Right cardiac atrium (tissue), 5 donors: Measurements from ENCODE around the gene USP6NL. TPM values are rescaled to one million over a fixed set of nuclear protein-coding genes. Genes with fewer than 3 reads are reported as not detected.

ENCODE experiments used
- ATAC-seq, 2 donors: fragments of 200-7000 bp; cut with Tn5 transposase; one replicate each; pipeline versions ENCODE4 v1.8.0 to v1.9.1; 2020; ENCODE audit warnings: moderate library complexity in 2 of 2, mild to moderate bottlenecking in 1 of 2
- DNase-seq, 3 donors: peaks; one replicate each; pipeline ENCODE4 v3.0.0-alpha.2; 2020
- H3K27ac ChIP-seq: one replicate; pipeline ENCODE4 v1.5.1; 2013; ENCODE audit warnings: mild to moderate bottlenecking, low read length, control low read depth, moderate library complexity
- H3K27me3 ChIP-seq: one replicate; pipeline ENCODE4 v1.6.1; 2013; ENCODE audit not compliant: control insufficient read depth, insufficient read depth
- H3K4me1 ChIP-seq: one replicate; pipeline ENCODE4 v1.6.1; 2013; ENCODE audit warnings: low read length; ENCODE audit not compliant: control insufficient read depth, insufficient read depth
- H3K4me3 ChIP-seq: one replicate; pipeline ENCODE4 v1.5.1; 2013; ENCODE audit warnings: low read length, control low read depth
- H3K9me3 ChIP-seq: one replicate; pipeline ENCODE4 v1.6.1; 2013; ENCODE audit warnings: low read length; ENCODE audit not compliant: control insufficient read depth
- WGBS: extraction: QIAGEN DNeasy Blood & Tissue Kit; methylation state at CpG from one replicate; pipeline ENCODE4 v1.1.7; 2013; 5-methylcytosine and 5-hydroxymethylcytosine counted together
- intact Hi-C, 4 donors: fragments of 100-400 bp; cut with DNase I; formaldehyde crosslinking; loops; one replicate each; pipeline versions ENCODE4 v1.11.0 to v1.14.0; 2022 to 2023
- polyA plus RNA-seq: library from polyadenylated mRNA; stranded (reverse); fragments of 200-250 nt; gene quantifications from one replicate; pipeline ENCODE4 v1.2.3, GENCODE V29; 2013
- total RNA-seq, 4 donors: library from RNA; stranded (reverse); fragmentation: NEBNext Ultra II Directional; extraction: Animal tissue kit (Norgen Biotek cat#: 25700); gene quantifications; one replicate each; pipeline ENCODE4 v1.2.1, GENCODE V29; 2021
- donor health status: healthy with polysubstance abuse.
- donor health status: DM: no; HTN: yes; CAD: no.
- donor health status: DM: no; HTN: no; CAD: no.
- donor health status: DM: no; HTN: yes; CAD: no; lungs with severe emphysema.
- donor health status: DM: yes; HTN: yes; CAD: no.

USP6NL gene
- total and polyA plus RNA-seq, 5 donors: 3.9 to 12.5 (median 8.8) TPM

DNA sequence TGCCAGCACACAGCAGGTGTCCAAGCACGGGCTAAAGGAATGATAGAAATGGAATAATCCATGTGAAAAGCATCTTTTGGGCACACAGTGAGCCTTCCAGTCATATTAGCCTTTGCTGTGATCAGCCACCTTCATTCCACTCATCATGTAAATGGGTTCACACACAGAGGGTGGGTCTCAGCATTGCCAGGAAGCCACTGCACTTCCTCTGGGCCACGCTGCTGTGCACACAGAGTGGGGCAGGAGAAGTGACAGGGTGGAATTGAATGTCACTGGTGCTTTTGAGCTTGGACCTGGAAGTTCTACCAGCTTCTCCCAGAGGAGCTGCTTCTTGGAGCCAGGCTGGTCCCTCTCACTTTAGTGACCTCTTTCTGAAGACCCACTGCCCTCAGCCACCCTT lies 203.5 kb downstream of the USP6NL start:
- no peak for DNase-seq
- ATAC-seq: no peak
- Histone ChIP-seq H3K27ac (no peak overlapping the region), H3K4me3 (no peak overlapping the region), H3K9me3 (no peaks in the 10 kb centered on the region), H3K27me3 (no peaks in the 10 kb centered on the region), H3K4me1 (no peaks in the 10 kb centered on the region)
- intact Hi-C loops: no loop called here
- WGBS: 82% methylated on average over 2 of the region's 2 CpGs

DNA sequence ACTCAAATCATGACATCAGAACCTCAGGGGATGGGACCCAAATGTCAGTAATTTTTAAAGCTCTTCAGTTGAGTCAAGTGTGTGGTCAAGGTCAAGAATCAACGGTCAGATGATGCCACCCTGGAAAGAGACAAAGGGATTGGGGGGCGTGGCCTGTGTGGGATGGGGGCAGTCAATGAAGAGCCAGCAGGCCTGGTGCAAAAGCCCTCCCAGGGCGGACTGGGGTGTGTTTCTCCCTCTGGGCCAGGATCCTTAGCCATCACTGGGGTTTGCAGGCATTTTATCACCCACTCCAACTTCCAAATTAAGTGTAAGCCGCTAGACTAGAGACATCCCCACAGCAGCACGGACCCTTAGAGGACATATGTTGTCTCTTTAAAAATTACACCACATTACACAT lies 204.7 kb downstream of the USP6NL start:
- intact Hi-C loops: no loop called here
- Histone ChIP-seq H3K27ac (no peak overlapping the region), H3K9me3 (no peaks in the 10 kb centered on the region), H3K4me3 (no peak overlapping the region), H3K27me3 (no peaks in the 10 kb centered on the region), H3K4me1 (no peaks in the 10 kb centered on the region)
- 84% methylated on average over 5 of the region's 5 CpGs for WGBS
- ATAC-seq: no peak
- DNase-seq: no peak

DNA sequence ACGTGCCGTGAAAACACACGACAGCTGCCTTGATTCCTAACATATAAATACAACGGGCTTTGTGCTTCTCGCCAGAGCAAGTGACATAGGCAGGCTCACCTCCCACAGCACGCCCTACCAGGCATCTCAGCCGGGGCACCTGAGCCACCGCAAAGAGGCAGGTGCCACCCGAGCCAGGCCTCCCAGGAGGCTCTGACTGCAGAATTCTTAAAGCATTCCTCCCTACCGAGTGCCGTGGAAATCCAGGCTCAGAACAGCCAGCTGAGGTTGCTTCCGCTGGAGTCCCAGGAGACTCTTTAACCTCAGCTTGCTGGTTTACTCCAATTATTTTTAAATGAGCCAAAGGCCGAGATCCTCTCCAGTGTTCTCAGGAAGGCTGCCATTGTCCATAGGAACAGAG lies 206.5 kb downstream of the USP6NL start:
- intact Hi-C loops: no loop called here
- H3K9me3 ChIP-seq: no peaks in the 10 kb centered on the region
- no peak overlapping the region for H3K4me3 ChIP-seq
- ATAC-seq (no peak), DNase-seq (no peak)
- no peaks in the 10 kb centered on the region for H3K4me1 ChIP-seq
- H3K27ac ChIP-seq: no peak overlapping the region
- 61% methylated on average over 13 of the region's 13 CpGs for WGBS
- H3K27me3 ChIP-seq: no peaks in the 10 kb centered on the region

Other genes with a start within 250 kb of the USP6NL start
- gene ECHDC3, start 130.7 kb upstream of the USP6NL start, total RNA-seq: 10 to 100 TPM; 67.1 to 74.9 (median 70.6) TPM
- 62.3 TPM for gene ECHDC3, start 130.7 kb upstream of the USP6NL start, polyA plus RNA-seq
- 1 to 10 TPM; 1.5 to 2.2 (median 1.9) TPM for gene PROSER2, start 211.7 kb upstream of the USP6NL start, total RNA-seq
- gene PROSER2, start 211.7 kb upstream of the USP6NL start, polyA plus RNA-seq: 0.72 TPM